Transverse colon (tissue), 4 donors: ENCODE data around the gene KCNF1.

Source experiments
- CTCF ChIP-seq, 5 experiments: fragments of 200-600 bp in 3 of 5; fragments of 450-650 bp in 2 of 5; sonication (generic) in 3 of 5; IDR thresholded peaks; 1 replicate in 2 of 5; 2 replicates in 3 of 5; pipeline ENCODE4 v1.5.1; 2016 to 2017; ENCODE audit warnings: antibody characterized with exemption in 5 of 5, inconsistent platforms in 3 of 5, mild to moderate bottlenecking in 2 of 5, moderate library complexity in 1 of 5
- POLR2AphosphoS5 ChIP-seq, 3 donors: sonication (generic); formaldehyde crosslinking; IDR thresholded peaks; one replicate each; pipeline ENCODE4 v1.6.1; 2016; ENCODE audit warnings: antibody characterized with exemption in 3 of 3

- TF ChIP-seq POLR2AphosphoS5 (IDR thresholded peaks at IDR 0.05) (no peak), CTCF (IDR thresholded peaks at IDR 0.05) (no peak)
Measured at GRCh38 chr2:10863837-10864236, 47.9 kb upstream of the KCNF1 start.
